CD4-positive, alpha-beta T cell (primary cell): ENCODE results near the gene LAMTOR2. TPM values are rescaled to one million over a fixed set of nuclear protein-coding genes. Genes with fewer than 3 reads are reported as not detected.
A peak's percentile ranks its signal among the peaks of the same experiment; 100 is the strongest.

Experiments
- ATAC-seq: fragments of 200-7000 bp; cut with Tn5 transposase; one replicate; pipeline ENCODE4 v1.10.0; 2022; ENCODE audit warnings: mild to moderate bottlenecking; ENCODE audit not compliant: poor library complexity
- CTCF ChIA-PET: fragments of 350-600 bp; sonication (Branson Sonifier 250); formaldehyde crosslinking; loops from one replicate; lab custom pipeline; 2021; ENCODE audit warnings: antibody characterized with exemption, inconsistent platforms; lab: Charles Lee
- POLR2A ChIA-PET: fragments of 350-600 bp; sonication (Branson Sonifier 250); formaldehyde crosslinking; loops from one replicate; lab custom pipeline; 2021; ENCODE audit warnings: antibody characterized with exemption, inconsistent platforms; lab: Charles Lee
- DNase-seq, 14 experiments: peaks; one replicate each; pipeline ENCODE4 v3.0.0-alpha.2; 2013 to 2020; ENCODE audit warnings: mixed read lengths in 2 of 14
- H3K27ac ChIP-seq, 2 donors: one replicate each; pipeline versions ENCODE4 v1.5.1 to v1.7.0; 2013; ENCODE audit warnings: low read length in 2 of 2, low read depth in 1 of 2, mild to moderate bottlenecking in 1 of 2
- H3K27me3 ChIP-seq, 2 experiments: 1 replicate in 1 of 2; 2 replicates in 1 of 2; pipeline versions ENCODE4 v1.6.1 to v1.7.0; 2013; ENCODE audit warnings: low read length in 2 of 2, control low read depth in 1 of 2, mild to moderate bottlenecking in 1 of 2, moderate library complexity in 1 of 2; ENCODE audit not compliant: insufficient read depth in 2 of 2, control insufficient read depth in 1 of 2
- H3K36me3 ChIP-seq: one replicate; pipeline ENCODE4 v1.6.1; 2013; ENCODE audit warnings: low read length, control low read depth; ENCODE audit not compliant: insufficient read depth
- H3K4me1 ChIP-seq: one replicate; pipeline ENCODE4 v1.6.1; 2013; ENCODE audit warnings: low read length, control low read depth; ENCODE audit not compliant: insufficient read depth
- H3K4me3 ChIP-seq: one replicate; pipeline ENCODE4 v1.5.1; 2013; ENCODE audit warnings: mild to moderate bottlenecking, low read length, moderate library complexity
- H3K9me3 ChIP-seq, 2 experiments: 1 replicate in 1 of 2; 2 replicates in 1 of 2; pipeline versions ENCODE4 v1.6.1 to v1.7.0; 2013; ENCODE audit warnings: low read length in 2 of 2, mild to moderate bottlenecking in 2 of 2, control low read depth in 1 of 2, moderate library complexity in 1 of 2; ENCODE audit not compliant: control insufficient read depth in 1 of 2, insufficient read depth in 1 of 2
- H3K27ac Mint-ChIP-seq: one replicate; pipeline ENCODE4 v1.8.0; 2020; ENCODE audit warnings: mixed read lengths
- H3K27me3 Mint-ChIP-seq: one replicate; pipeline ENCODE4 v1.8.0; 2021; ENCODE audit warnings: mixed read lengths
- H3K36me3 Mint-ChIP-seq: one replicate; pipeline ENCODE4 v1.8.0; 2021; ENCODE audit warnings: low read depth, mixed read lengths
- H3K4me1 Mint-ChIP-seq: one replicate; pipeline ENCODE4 v1.8.0; 2021; ENCODE audit warnings: low read depth, mixed read lengths
- H3K4me3 Mint-ChIP-seq: one replicate; pipeline ENCODE4 v1.8.0; 2020; ENCODE audit warnings: mild to moderate bottlenecking, mixed read lengths
- H3K9me3 Mint-ChIP-seq: one replicate; pipeline ENCODE4 v1.8.0; 2020; ENCODE audit warnings: mixed read lengths
- CTCF ChIP-seq: fragments of 200-600 bp; IDR thresholded peaks from one replicate; pipeline ENCODE4 v1.8.0; 2022; ENCODE audit warnings: antibody characterized with exemption, mild to moderate bottlenecking
- intact Hi-C, 2 experiments: fragments of 100-400 bp; cut with DNase I in 1 of 2; cut with micrococcal nuclease in 1 of 2; formaldehyde crosslinking; loops; one replicate each; pipeline versions ENCODE4 v1.15.1 to v1.9.0; 2023 to 2025; cut with DNase I, micrococcal nuclease
- total RNA-seq, 174 experiments: library from RNA in 2 of 174; stranded (reverse) in 2 of 174; gene quantifications; one replicate each; pipeline ENCODE4 v1.2.3 and lab custom pipeline; 2021 to 2026

The LAMTOR2 gene
- total RNA-seq, 2 experiments from 2014 or later, result 7.0 to 8.7 TPM

- TF ChIP-seq CTCF, result peak; percentile 62
- ATAC-seq (peak; percentile 57), DNase-seq (peak; percentile 74 to 92 (median 83))
- Mint-ChIP-seq H3K4me1 (peaks cover 40% of the 10 kb centered on the region), H3K27me3 (no peaks in the 10 kb centered on the region), H3K9me3 (no peaks in the 10 kb centered on the region), H3K36me3 (peaks cover 30% of the 10 kb centered on the region), H3K27ac (peak within 1 kb of the TSS; percentile 89), H3K4me3 (peak within 1 kb of the TSS; percentile 95)
- CTCF ChIA-PET, result interaction anchor here (0.6 to 2.2 kb wide), 11 partner anchors 12 to 1316 kb away, joined by 3 to 16 read pairs (median 4); partner anchors contain the start of genes SMG5 and SSR2
- Histone ChIP-seq H3K4me3 (peak within 1 kb of the TSS; percentile 100), H3K27ac (peak within 1 kb of the TSS; percentile 82 to 87), H3K27me3 (no peaks in the 10 kb centered on the region), H3K4me1 (peaks cover 34% of the 10 kb centered on the region), H3K36me3 (peaks cover 18% of the 10 kb centered on the region), H3K9me3 (peaks cover 0 to 6% of the 10 kb centered on the region in 2 experiments)
- intact Hi-C loops, result loop anchor here (1.0 to 10.0 kb wide), 11 partner anchors 28 to 779 kb away; partner anchors contain the start of genes KHDC4 (in 2 of the 2), CLK2 (in 1 of the 2), GON4L (in 1 of the 2) and HCN3 (in 1 of the 2)
- POLR2A ChIA-PET, result interaction anchor here (0.5 to 1.3 kb wide), 2 partner anchors 218 to 229 kb away, joined by 4 read pairs; partner anchors contain the start of gene SMG5
Measured at GRCh38 chr1:156053768-156054499, 648 bp upstream of the LAMTOR2 start, which contains the start of gene UBQLN4. Gene UBQLN4 (minus strand): TSS chr1:156053798. CDS start chr1:156053701, 97 bp downstream.

- Mint-ChIP-seq H3K4me1 (peaks cover 40% of the 10 kb centered on the region), H3K27me3 (no peaks in the 10 kb centered on the region), H3K4me3 (peak overlapping the region; percentile 94), H3K36me3 (peaks cover 19% of the 10 kb centered on the region), H3K9me3 (no peaks in the 10 kb centered on the region), H3K27ac (peak overlapping the region; percentile 89)
- TF ChIP-seq CTCF, result no peak
- H3K27me3 ChIP-seq, result no peaks in the 10 kb centered on the region
- ChIA-PET POLR2A (no interaction called here), CTCF (interaction anchor here (1.0 kb wide), 1 partner anchor 10 kb away, joined by 3 read pairs; no protein-coding TSS in a partner anchor)
- H3K9me3 ChIP-seq, result peaks cover 0 to 6% of the 10 kb centered on the region in 2 experiments
- H3K4me1 ChIP-seq, result peaks cover 34% of the 10 kb centered on the region
- peak overlapping the region; percentile 100 for H3K4me3 ChIP-seq
- H3K36me3 ChIP-seq, result peaks cover 8% of the 10 kb centered on the region
- peak overlapping the region in 1 of 2 donors; percentile 82 for H3K27ac ChIP-seq
- ATAC-seq (no peak), DNase-seq (peak in 1 of 14 experiments; percentile 13)
- intact Hi-C loops, result loop anchor here (2.0 to 10.0 kb wide), 3 partner anchors 35 to 781 kb away; partner anchors contain the start of genes CLK2 (in 1 of the 2), HCN3 (in 1 of the 2), RIT1 (in 1 of the 2) and SSR2 (in 1 of the 2)
Measured at GRCh38 chr1:156055281-156056048, 883 bp downstream of the LAMTOR2 start.

GRCh38 chr1:156056326-156056849 lies 1.8 kb downstream of the LAMTOR2 start:
- H3K4me1 ChIP-seq, result peaks cover 34% of the 10 kb centered on the region
- Mint-ChIP-seq H3K4me1 (peaks cover 36% of the 10 kb centered on the region), H3K9me3 (no peaks in the 10 kb centered on the region), H3K4me3 (peak overlapping the region; percentile 43), H3K27me3 (no peaks in the 10 kb centered on the region), H3K27ac (no peak overlapping the region), H3K36me3 (peaks cover 19% of the 10 kb centered on the region)
- intact Hi-C loops, result loop anchor here in 1 of 2 experiments (5.0 to 10.0 kb wide), 2 partner anchors 144 to 782 kb away; partner anchors contain the start of genes CLK2, HCN3 and RIT1
- DNase-seq (no peak), ATAC-seq (no peak)
- peaks cover 0 to 6% of the 10 kb centered on the region in 2 experiments for H3K9me3 ChIP-seq
- H3K4me3 ChIP-seq, result no peak overlapping the region
- no peaks in the 10 kb centered on the region for H3K27me3 ChIP-seq
- ChIA-PET POLR2A (no interaction called here), CTCF (interaction anchor here (1.0 kb wide), 1 partner anchor 9 kb away, joined by 3 read pairs; no protein-coding TSS in a partner anchor)
- no peak for TF ChIP-seq CTCF
- H3K27ac ChIP-seq, result no peak overlapping the region
- peaks cover 8% of the 10 kb centered on the region for H3K36me3 ChIP-seq
